ENCODE measurements around the gene OPN4.

GRCh38 chr10:86632009-86632800 lies 22.1 kb upstream of the OPN4 start:
- TF ChIP-seq POLR2AphosphoS5 (IDR thresholded peaks at IDR 0.05), result no peak
- no peak for TF ChIP-seq POLR2A (IDR thresholded peaks at IDR 0.05)
